Measurements from ENCODE around the gene ARRB1.

Gene ARRB1

DNA sequence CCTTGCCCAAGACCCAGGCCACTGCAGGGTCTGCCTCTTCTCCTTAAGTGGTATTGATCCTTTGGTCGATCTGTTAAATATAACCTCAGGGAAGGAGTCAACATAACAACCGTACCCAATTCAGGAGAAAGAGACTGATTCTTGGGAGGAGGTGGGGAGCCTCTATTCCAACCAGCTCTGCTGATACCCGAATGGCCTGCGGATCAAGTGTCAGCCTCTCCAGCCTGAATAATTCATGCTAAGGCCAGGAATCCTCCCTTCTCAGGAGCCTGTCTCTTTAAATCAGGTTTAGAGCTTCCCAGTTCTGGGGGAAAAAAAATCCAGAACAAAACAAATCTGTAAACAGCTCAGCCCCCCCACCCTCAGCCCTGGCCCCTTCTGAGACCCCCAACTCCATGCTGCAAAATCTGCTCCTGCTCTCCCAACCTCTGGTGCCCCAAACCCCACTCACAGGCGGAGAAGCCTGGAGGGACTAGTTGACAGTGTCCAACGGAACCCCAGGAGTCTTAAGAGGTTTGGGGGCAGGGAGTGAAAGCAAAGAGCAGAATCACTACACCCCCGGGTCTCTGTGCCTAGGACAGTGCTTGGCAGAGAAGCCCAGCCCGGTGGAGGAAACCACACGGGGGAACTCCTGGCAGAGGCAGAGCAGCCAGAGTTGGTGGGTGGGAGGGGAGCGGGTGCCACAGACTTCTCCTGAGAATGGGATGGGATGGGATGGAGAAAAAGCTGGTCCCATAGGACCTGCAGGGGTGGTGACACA lies 111.8 kb downstream of the ARRB1 start:
- TF ChIP-seq CTCF (IDR thresholded peaks at IDR 0.05), result no peak

GRCh38 chr11:75238595-75239440 lies 112.6 kb downstream of the ARRB1 start:
- no peak for TF ChIP-seq CTCF (IDR thresholded peaks at IDR 0.05)

GRCh38 chr11:75237050-75237449 lies 114.4 kb downstream of the ARRB1 start:
- TF ChIP-seq CTCF (IDR thresholded peaks at IDR 0.05), result no peak

GRCh38 chr11:75236062-75236461 lies 115.4 kb downstream of the ARRB1 start:
- no peak for TF ChIP-seq CTCF (IDR thresholded peaks at IDR 0.05)

- TF ChIP-seq CTCF (IDR thresholded peaks at IDR 0.05), result no peak
These were observed 117.7 kb downstream of the ARRB1 start for GRCh38 chr11:75233754-75234172.

GRCh38 chr11:75230621-75231020 lies 120.8 kb downstream of the ARRB1 start:
- TF ChIP-seq CTCF (IDR thresholded peaks at IDR 0.05), result no peak

DNA sequence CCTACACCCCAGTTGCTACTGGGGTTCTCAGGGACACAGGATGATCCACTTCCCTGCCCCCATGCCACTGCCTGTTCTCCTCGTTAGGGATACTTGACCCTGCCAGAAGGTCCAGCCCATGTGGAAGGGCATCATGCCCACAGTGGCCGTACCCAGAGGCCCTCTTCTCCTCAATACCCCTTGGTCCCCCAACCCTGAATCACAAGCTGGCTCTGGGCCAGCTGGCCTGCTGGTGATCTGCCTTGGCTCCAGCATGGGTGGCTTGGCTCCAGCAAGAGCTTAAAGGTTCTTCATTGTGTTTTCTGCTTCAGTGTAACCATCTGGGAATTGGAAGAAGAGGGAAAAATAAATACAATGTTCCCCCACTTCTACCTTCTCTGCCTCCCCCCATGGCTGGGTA lies 122.0 kb downstream of the ARRB1 start:
- no peak for TF ChIP-seq CTCF (IDR thresholded peaks at IDR 0.05)

Data from LNCAP (cell line).